MM.1S (cell line): Measurements from ENCODE around the gene RNU1-3.
"Not testable (repeated sequence)": the region's sequence is repeated elsewhere in the genome, so short reads cannot be mapped to it uniquely, and the experiment has no call there.

Experiments
- CTCF ChIP-seq: fragments of 300-600 bp; sonication (generic); IDR thresholded peaks from 2 replicates; pipeline ENCODE4 v1.5.1; 2016; ENCODE audit warnings: antibody characterized with exemption, low read length, mixed read lengths
- EZH2phosphoT487 ChIP-seq: fragments of 300-600 bp; sonication (generic); IDR thresholded peaks from 2 replicates; pipeline ENCODE4 v1.6.1; 2018; ENCODE audit warnings: antibody characterized with exemption, low read length

- TF ChIP-seq CTCF, EZH2phosphoT487: not testable (repeated sequence)
Measured at GRCh38 chr1:16658234-16658633, 8.5 kb downstream of the RNU1-3 start.
